Lower lobe of right lung (tissue), 2 donors: Measurements from ENCODE around the gene SLC5A9. TPM values are rescaled to one million over a fixed set of nuclear protein-coding genes. Genes with fewer than 3 reads are reported as not detected.
"Not testable (repeated sequence)": the region's sequence is repeated elsewhere in the genome, so short reads cannot be mapped to it uniquely, and the experiment has no call there.

ENCODE experiments used
- ATAC-seq, 2 donors: fragments of 200-7000 bp; cut with Tn5 transposase; one replicate each; pipeline ENCODE4 v1.9.1; 2020 to 2022; ENCODE audit warnings: mild to moderate bottlenecking in 2 of 2, moderate library complexity in 2 of 2
- DNase-seq: peaks from one replicate; pipeline ENCODE4 v3.0.0-alpha.2; 2020
- H3K27ac ChIP-seq: fragments of 200-600 bp; one replicate; pipeline ENCODE4 v1.8.0; 2022
- H3K27me3 ChIP-seq: fragments of 200-600 bp; one replicate; pipeline ENCODE4 v1.8.0; 2022; ENCODE audit warnings: low read depth
- H3K36me3 ChIP-seq: fragments of 200-600 bp; one replicate; pipeline ENCODE4 v1.8.0; 2022; ENCODE audit warnings: mild to moderate bottlenecking
- H3K4me1 ChIP-seq: fragments of 200-600 bp; one replicate; pipeline ENCODE4 v1.8.0; 2022
- H3K4me3 ChIP-seq: fragments of 200-600 bp; one replicate; pipeline ENCODE4 v1.8.0; 2022; ENCODE audit warnings: mild to moderate bottlenecking
- H3K9me3 ChIP-seq: fragments of 200-600 bp; one replicate; pipeline ENCODE4 v1.8.0; 2022
- intact Hi-C: fragments of 100-400 bp; cut with DNase I; formaldehyde crosslinking; loops from one replicate; pipeline ENCODE4 v1.11.0; 2022
- total RNA-seq: library from RNA; stranded (reverse); fragmentation: NEBNext Ultra II Directional; extraction: Animal tissue kit (Norgen Biotek cat#: 25700); gene quantifications from one replicate; pipeline ENCODE4 v1.2.1, GENCODE V29; 2021
- TF ChIP-seq, protein P1 (sequence below): fragments of 200-600 bp; IDR thresholded peaks from one replicate; pipeline ENCODE4 v1.8.0; 2022; ENCODE audit warnings: antibody characterized with exemption, mild to moderate bottlenecking
- donor health status: DM: no; HTN: yes; CAD: no; lungs with severe emphysema.

The SLC5A9 gene
- total RNA-seq, 1 donor from 2014 or later: 8.2 TPM

DNA sequence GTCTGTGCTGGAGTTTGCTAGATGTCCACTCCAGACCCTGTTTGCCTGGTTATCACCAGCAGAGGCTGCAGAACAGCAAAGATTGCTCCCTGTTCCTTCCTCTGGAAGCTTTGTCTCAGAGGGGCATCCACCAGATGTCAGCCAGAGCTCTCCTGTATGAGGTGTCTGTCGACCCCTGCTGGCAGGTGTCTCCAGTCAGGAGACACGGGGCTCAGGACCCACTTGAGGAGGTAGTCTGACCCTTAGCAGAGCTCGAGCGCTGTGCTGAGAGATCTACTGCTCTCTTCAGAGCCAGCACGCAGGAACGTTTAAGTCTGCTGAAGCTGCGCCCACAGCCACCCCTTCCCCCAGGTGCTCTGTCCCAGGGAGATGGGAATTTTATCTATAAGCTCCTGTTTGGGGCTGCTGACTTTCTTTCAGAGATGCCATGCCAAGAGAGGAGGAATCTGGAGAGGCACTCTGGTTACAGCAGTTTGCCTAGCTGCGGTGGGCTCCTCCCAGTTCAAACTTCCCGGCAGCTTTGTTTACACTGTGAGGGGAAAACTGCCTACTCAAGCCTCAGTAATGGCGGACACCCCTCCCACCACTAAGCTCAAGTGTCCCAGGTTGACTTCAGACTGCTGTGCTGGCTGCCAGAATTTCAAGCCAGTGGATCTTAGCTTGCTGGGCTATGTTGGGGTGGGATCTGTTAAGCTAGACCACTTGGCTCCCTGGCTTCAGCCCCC, 62.3 kb downstream of the SLC5A9 start:
- H3K36me3 ChIP-seq, H3K27ac ChIP-seq, H3K9me3 ChIP-seq, H3K4me1 ChIP-seq, H3K27me3 ChIP-seq, intact Hi-C loops, H3K4me3 ChIP-seq: not testable (repeated sequence)
- ATAC-seq: peak; percentile 62 to 65
- DNase-seq: peak; percentile 47

DNA sequence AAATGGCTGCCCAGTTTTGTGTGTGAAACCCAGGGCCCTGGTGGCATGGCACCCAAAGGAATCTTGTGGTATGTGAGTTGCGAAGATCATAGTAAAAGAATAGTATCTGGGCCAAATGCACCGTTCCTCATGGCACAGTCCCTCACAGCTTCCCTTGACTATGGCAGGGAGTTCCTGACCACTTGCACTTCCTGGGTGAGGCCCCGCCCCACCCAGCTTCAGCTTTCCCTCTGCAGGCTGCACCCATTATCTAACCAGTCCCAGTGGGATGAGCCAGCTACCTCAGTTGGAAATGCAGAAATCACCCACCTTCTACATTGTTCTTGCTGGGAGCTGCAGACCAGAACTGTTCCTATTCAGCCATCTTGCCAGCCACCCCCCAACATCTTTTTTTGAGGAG, 63.0 kb downstream of the SLC5A9 start:
- Histone ChIP-seq H3K27ac (no peak overlapping the region), H3K9me3 (no peaks in the 10 kb centered on the region), H3K4me1 (peaks cover 6% of the 10 kb centered on the region), H3K4me3 (no peak overlapping the region), H3K36me3 (no peaks in the 10 kb centered on the region), H3K27me3 (no peaks in the 10 kb centered on the region)
- intact Hi-C loops: no loop called here
- DNase-seq (no peak), ATAC-seq (peak in 1 of 2 donors; percentile 23)
- TF ChIP-seq, protein P1, sequence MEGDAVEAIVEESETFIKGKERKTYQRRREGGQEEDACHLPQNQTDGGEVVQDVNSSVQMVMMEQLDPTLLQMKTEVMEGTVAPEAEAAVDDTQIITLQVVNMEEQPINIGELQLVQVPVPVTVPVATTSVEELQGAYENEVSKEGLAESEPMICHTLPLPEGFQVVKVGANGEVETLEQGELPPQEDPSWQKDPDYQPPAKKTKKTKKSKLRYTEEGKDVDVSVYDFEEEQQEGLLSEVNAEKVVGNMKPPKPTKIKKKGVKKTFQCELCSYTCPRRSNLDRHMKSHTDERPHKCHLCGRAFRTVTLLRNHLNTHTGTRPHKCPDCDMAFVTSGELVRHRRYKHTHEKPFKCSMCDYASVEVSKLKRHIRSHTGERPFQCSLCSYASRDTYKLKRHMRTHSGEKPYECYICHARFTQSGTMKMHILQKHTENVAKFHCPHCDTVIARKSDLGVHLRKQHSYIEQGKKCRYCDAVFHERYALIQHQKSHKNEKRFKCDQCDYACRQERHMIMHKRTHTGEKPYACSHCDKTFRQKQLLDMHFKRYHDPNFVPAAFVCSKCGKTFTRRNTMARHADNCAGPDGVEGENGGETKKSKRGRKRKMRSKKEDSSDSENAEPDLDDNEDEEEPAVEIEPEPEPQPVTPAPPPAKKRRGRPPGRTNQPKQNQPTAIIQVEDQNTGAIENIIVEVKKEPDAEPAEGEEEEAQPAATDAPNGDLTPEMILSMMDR: no peak

DNA sequence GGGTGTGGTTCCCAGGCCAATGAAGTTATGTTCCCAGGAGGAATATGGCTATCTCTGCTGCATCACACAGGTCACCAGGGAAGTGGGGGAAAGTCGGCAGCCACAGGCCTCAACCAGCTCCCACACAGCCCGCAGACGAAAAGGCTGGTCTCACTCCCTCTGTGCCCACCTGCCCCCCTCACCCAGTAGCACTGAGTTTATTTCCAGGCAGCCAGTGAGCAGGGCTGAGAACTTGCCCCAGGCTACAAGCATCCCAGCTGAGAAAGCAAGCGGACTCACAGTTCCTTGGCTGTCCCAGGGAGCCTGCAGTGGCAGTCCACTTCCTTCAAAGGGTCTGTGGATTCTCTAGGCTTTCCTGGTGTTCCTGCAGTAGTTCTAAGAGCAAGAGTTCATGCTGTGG, 68.9 kb downstream of the SLC5A9 start:
- Histone ChIP-seq H3K36me3 (no peaks in the 10 kb centered on the region), H3K4me1 (no peaks in the 10 kb centered on the region), H3K27ac (no peak overlapping the region), H3K4me3 (no peak overlapping the region), H3K9me3 (no peaks in the 10 kb centered on the region), H3K27me3 (no peaks in the 10 kb centered on the region)
- ATAC-seq (no peak), DNase-seq (no peak)
- TF ChIP-seq, protein P1: no peak
- intact Hi-C loops: no loop called here

DNA sequence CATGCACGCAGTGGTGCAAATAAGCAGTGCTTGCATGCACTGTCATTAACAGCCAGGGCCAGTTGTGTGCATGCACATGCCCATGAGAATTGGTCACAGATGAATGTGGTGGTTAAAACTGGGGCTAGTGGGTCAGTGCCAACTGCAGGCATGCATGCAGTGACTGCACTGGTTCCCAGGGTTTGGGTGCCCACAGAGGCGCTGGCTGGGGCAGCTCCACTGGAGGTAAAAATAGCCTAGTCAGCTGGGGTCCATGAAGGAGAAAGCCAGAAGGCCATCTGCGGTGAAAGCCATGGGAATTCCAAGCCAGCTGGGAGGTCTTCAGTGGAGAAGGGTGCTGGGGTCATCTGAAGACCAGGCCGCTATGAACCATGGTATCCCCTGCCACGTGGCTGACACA, 70.2 kb downstream of the SLC5A9 start:
- no peak overlapping the region for H3K27ac ChIP-seq
- no peaks in the 10 kb centered on the region for H3K9me3 ChIP-seq
- TF ChIP-seq, protein P1: no peak
- intact Hi-C loops: no loop called here
- H3K36me3 ChIP-seq: no peaks in the 10 kb centered on the region
- H3K4me1 ChIP-seq: no peaks in the 10 kb centered on the region
- ATAC-seq (peak in 1 of 2 donors; percentile 29), DNase-seq (no peak)
- no peaks in the 10 kb centered on the region for H3K27me3 ChIP-seq
- no peak overlapping the region for H3K4me3 ChIP-seq

DNA sequence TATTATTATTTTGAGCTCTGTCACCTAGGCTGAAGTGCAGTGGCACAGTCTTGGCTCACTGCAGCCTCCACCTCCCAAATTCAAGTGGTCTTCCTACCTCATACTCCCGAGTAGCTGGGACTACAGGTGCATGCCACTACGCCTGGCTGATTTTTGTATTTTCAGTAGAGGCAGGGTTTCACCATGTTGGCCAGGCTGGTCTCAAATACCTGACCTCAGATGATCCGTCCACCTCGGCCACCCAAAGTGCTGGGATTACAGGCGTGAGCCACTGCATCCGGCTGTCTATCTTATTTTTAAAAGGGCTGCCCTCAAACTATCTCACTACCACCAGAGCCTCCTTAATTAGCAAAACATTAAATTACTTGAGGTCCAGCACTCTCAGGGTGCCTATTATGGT, 71.6 kb downstream of the SLC5A9 start:
- H3K9me3 ChIP-seq, H3K27me3 ChIP-seq, H3K4me3 ChIP-seq, ATAC-seq, H3K36me3 ChIP-seq, H3K4me1 ChIP-seq, DNase-seq, H3K27ac ChIP-seq, intact Hi-C loops: not testable (repeated sequence)

DNA sequence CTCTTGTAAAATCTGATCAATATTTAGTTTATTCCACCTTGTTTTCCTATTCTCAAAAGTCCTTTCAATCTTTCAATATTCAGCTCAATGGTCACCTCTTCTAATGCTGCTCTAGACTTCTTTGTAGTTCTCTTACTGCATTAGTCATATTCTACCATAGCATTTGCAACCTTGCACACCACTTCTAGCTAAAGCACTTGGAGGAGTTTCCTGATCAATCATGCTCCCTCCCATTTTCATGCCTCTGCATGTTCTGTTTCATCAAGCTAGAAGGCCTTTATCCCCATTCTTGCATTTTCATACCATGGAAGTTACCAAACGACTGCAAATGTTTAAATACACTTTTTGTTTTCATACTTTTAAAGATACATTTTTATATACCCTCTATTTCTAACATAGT, 72.1 kb downstream of the SLC5A9 start:
- H3K4me3 ChIP-seq: no peak overlapping the region
- H3K9me3 ChIP-seq: no peaks in the 10 kb centered on the region
- TF ChIP-seq, protein P1: no peak
- intact Hi-C loops: no loop called here
- no peak for DNase-seq
- no peaks in the 10 kb centered on the region for H3K36me3 ChIP-seq
- ATAC-seq: no peak
- no peak overlapping the region for H3K27ac ChIP-seq
- H3K4me1 ChIP-seq: no peaks in the 10 kb centered on the region
- H3K27me3 ChIP-seq: no peaks in the 10 kb centered on the region

Other genes starting within 250 kb of the SLC5A9 start
- 1.8 TPM for gene TRABD2B, start 225.3 kb upstream of the SLC5A9 start, total RNA-seq
- gene SPATA6, start 249.5 kb downstream of the SLC5A9 start, total RNA-seq: 32.4 TPM